Measurements from ENCODE around the gene DIO3. TPM values are rescaled to one million over a fixed set of nuclear protein-coding genes. Genes with fewer than 3 reads are reported as not detected.

The DIO3 gene
- total RNA-seq, 2 experiments from 2014 or later: not detected

DNA sequence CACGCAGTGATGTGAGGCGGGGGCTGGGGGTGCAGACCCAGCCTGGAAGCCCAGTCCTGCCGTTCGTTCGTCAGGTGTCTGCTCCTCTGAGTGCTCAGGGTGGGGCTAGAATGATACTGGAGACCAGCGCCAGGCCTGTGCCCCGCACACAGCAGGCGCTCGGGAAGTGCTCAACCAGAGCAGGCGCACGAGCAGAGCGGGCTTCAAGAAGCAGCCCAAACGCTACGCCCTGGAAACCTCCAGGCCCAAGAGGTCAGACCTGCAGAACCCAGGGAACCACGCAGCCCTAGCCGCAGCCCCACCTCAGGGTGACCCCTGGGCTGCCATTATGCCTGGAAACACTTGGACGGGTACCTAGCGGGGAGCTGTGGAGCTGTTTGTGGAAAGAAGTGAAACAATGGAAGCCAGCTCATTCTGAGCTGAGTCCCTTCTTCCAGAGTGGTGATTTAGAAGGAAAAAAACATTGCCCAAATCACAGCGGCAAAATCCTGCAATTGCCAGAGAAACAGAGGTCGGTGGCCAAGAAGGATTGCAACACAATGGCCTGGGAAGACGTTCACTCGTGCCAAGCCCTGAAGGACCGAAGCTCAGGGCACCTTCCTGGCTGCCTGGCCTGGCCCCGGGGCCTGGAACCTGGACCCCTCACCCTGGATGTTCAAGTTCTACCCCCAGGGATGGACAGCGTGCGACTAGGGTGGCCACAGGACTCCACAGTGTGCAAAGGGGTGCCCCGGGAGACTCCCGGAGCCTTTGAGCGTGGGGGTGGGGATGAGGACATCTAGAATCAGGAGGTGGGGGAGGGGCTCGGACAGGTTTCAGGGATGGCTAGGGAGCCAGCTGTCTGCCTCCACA is 40.4 kb upstream of the DIO3 start:
- Mint-ChIP-seq H3K4me1 (ENCODE audit: low read depth) (no peaks in the 10 kb centered on the region), H3K9me3 (no peaks in the 10 kb centered on the region), H3K27me3 (peaks cover 5% of the 10 kb centered on the region), H3K4me3 (no peak overlapping the region), H3K36me3 (ENCODE audit: low read depth) (no peaks in the 10 kb centered on the region), H3K27ac (no peak overlapping the region)
- H3K4me3 ChIP-seq (ENCODE audit: low read length): no peak overlapping the region
- ATAC-seq (ENCODE audit: poor library complexity) (no peak), DNase-seq (no peak)
- intact Hi-C loops (cut with DNase I, micrococcal nuclease): no loop called here
- no peak overlapping the region for H3K27ac ChIP-seq (ENCODE audit: low read depth in 1 of 2, low read length in 2 of 2)
- POLR2A ChIA-PET: no interaction called here
- TF ChIP-seq, protein P1, sequence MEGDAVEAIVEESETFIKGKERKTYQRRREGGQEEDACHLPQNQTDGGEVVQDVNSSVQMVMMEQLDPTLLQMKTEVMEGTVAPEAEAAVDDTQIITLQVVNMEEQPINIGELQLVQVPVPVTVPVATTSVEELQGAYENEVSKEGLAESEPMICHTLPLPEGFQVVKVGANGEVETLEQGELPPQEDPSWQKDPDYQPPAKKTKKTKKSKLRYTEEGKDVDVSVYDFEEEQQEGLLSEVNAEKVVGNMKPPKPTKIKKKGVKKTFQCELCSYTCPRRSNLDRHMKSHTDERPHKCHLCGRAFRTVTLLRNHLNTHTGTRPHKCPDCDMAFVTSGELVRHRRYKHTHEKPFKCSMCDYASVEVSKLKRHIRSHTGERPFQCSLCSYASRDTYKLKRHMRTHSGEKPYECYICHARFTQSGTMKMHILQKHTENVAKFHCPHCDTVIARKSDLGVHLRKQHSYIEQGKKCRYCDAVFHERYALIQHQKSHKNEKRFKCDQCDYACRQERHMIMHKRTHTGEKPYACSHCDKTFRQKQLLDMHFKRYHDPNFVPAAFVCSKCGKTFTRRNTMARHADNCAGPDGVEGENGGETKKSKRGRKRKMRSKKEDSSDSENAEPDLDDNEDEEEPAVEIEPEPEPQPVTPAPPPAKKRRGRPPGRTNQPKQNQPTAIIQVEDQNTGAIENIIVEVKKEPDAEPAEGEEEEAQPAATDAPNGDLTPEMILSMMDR (IDR thresholded peaks at IDR 0.05): no peak
- CTCF ChIA-PET: no interaction called here
- no peaks in the 10 kb centered on the region for H3K27me3 ChIP-seq (ENCODE audit: control insufficient read depth in 1 of 2, insufficient read depth in 2 of 2, low read length in 2 of 2)
- no peaks in the 10 kb centered on the region for H3K36me3 ChIP-seq (ENCODE audit: insufficient read depth, low read length)
- H3K9me3 ChIP-seq (ENCODE audit: control insufficient read depth in 1 of 2, insufficient read depth in 1 of 2, low read length in 2 of 2): peaks cover 0 to 17% of the 10 kb centered on the region in 2 experiments
- H3K4me1 ChIP-seq (ENCODE audit: insufficient read depth, low read length): no peaks in the 10 kb centered on the region

DNA sequence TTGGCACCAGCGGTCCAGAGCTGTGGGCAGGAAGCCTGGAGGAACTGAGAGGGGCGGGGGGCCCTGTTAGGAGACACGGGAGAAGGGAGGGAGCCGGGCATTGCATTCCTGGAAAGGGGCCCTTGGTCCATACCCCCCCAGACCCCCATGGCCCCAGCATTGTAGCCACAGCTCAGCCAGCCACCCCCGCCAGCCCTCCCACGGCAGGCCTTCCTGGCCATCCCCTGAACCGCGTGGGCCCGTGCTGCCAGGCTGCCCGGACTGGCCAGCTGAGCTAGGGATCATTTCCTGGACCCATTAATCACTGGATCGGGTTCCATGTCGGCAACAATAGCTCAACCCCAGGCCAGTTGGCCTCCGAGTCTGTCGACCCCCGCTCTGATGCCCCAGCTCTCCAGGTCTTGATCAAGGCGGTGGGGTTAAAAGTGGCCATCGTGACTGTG is 39.8 kb upstream of the DIO3 start:
- Mint-ChIP-seq H3K4me3 (no peak overlapping the region), H3K4me1 (ENCODE audit: low read depth) (no peaks in the 10 kb centered on the region), H3K9me3 (no peaks in the 10 kb centered on the region), H3K36me3 (ENCODE audit: low read depth) (no peaks in the 10 kb centered on the region), H3K27me3 (peaks cover 5% of the 10 kb centered on the region), H3K27ac (no peak overlapping the region)
- intact Hi-C loops (cut with DNase I, micrococcal nuclease): no loop called here
- Histone ChIP-seq H3K27ac (ENCODE audit: low read depth in 1 of 2, low read length in 2 of 2) (no peak overlapping the region), H3K36me3 (ENCODE audit: insufficient read depth, low read length) (no peaks in the 10 kb centered on the region), H3K4me1 (ENCODE audit: insufficient read depth, low read length) (no peaks in the 10 kb centered on the region), H3K27me3 (ENCODE audit: control insufficient read depth in 1 of 2, insufficient read depth in 2 of 2, low read length in 2 of 2) (no peaks in the 10 kb centered on the region), H3K9me3 (ENCODE audit: control insufficient read depth in 1 of 2, insufficient read depth in 1 of 2, low read length in 2 of 2) (peaks cover 0 to 11% of the 10 kb centered on the region in 2 experiments), H3K4me3 (ENCODE audit: low read length) (no peak overlapping the region)
- ChIA-PET POLR2A (no interaction called here), CTCF (no interaction called here)
- TF ChIP-seq, protein P1 (IDR thresholded peaks at IDR 0.05): no peak
- DNase-seq (no peak), ATAC-seq (ENCODE audit: poor library complexity) (no peak)

DNA sequence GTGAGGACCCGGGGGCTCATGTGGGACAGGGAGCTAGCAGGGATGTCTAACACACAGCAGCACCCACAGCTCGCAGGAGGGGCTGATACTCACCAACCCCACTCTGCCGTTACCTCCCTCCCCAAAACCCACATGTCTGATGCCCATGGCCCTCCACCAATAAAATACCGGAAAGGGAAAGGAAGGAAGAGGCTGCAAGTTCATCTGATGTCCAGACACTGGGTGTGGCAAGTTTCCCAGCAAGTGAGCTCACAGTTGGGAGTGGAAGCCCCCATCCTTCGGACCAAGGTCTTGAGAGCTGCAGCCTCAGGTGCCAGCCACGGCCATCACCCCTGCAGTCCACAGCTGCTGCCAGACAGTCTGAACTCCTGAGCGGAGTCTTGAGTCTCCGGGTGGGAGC is 39.3 kb upstream of the DIO3 start:
- H3K27me3 ChIP-seq (ENCODE audit: control insufficient read depth in 1 of 2, insufficient read depth in 2 of 2, low read length in 2 of 2): no peaks in the 10 kb centered on the region
- Mint-ChIP-seq H3K27ac (no peak overlapping the region), H3K4me1 (ENCODE audit: low read depth) (no peaks in the 10 kb centered on the region), H3K27me3 (peaks cover 5% of the 10 kb centered on the region), H3K4me3 (no peak overlapping the region), H3K9me3 (no peaks in the 10 kb centered on the region), H3K36me3 (ENCODE audit: low read depth) (no peaks in the 10 kb centered on the region)
- H3K9me3 ChIP-seq (ENCODE audit: control insufficient read depth in 1 of 2, insufficient read depth in 1 of 2, low read length in 2 of 2): peaks cover 0 to 6% of the 10 kb centered on the region in 2 experiments
- H3K4me1 ChIP-seq (ENCODE audit: insufficient read depth, low read length): no peaks in the 10 kb centered on the region
- H3K36me3 ChIP-seq (ENCODE audit: insufficient read depth, low read length): no peaks in the 10 kb centered on the region
- ATAC-seq (ENCODE audit: poor library complexity): no peak
- intact Hi-C loops (cut with DNase I, micrococcal nuclease): no loop called here
- TF ChIP-seq, protein P1 (IDR thresholded peaks at IDR 0.05): no peak
- no peak overlapping the region for H3K4me3 ChIP-seq (ENCODE audit: low read length)
- H3K27ac ChIP-seq (ENCODE audit: low read depth in 1 of 2, low read length in 2 of 2): no peak overlapping the region
- CTCF ChIA-PET: no interaction called here
- DNase-seq: no peak
- POLR2A ChIA-PET: no interaction called here

All from CD4-positive, alpha-beta T cell (primary cell).